HG02759 (cell line): ENCODE results near the gene CHST15.
"Not testable (repeated sequence)": the region's sequence is repeated elsewhere in the genome, so short reads cannot be mapped to it uniquely, and the experiment has no call there.

Experiments
- ATAC-seq: cut with Tn5 transposase; IDR thresholded peaks from one replicate; pipeline ENCODE4 v1.9.1; 2021; ENCODE audit warnings: mild to moderate bottlenecking, moderate library complexity; ENCODE audit not compliant: unreplicated experiment

CHST15 gene

DNA sequence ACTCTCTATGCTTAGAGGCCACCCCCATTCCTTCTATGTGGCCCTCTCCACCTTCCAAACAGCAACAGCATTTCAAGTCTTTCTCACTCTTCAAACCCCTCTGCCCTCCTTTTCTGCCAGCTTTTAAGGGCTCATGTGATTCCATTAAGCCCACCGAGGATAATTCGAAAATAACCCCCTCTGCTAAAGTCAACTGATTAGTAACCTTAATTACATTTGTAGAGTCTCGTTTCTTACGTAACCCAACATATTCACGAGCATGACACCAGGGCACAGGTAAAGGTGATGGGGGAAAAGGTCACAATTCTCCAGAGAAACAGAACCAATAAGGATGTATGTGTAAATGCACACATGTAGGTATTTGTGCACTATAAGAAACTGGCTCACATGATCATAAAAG lies 6.7 kb upstream of the CHST15 start:
- no peak for ATAC-seq

DNA sequence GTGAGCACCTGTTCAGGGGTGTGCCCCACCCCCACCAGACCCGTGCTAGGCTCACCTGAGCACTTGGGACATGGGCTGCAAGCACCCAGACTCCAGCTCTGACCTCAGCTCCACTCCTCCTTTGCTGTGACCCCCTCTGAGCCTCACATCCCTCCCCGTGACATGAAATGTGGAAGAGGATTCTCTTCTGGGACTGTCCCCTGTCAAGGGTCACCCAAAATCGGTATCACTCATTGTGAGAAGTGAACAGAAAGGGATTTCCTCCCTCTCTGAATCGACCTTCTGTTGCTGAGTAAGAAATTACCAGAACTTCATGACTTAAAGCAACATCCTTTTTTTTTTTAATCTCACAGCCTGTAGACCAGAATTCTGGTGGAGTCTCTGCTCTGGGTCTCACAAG lies 6.2 kb upstream of the CHST15 start:
- no peak for ATAC-seq

DNA sequence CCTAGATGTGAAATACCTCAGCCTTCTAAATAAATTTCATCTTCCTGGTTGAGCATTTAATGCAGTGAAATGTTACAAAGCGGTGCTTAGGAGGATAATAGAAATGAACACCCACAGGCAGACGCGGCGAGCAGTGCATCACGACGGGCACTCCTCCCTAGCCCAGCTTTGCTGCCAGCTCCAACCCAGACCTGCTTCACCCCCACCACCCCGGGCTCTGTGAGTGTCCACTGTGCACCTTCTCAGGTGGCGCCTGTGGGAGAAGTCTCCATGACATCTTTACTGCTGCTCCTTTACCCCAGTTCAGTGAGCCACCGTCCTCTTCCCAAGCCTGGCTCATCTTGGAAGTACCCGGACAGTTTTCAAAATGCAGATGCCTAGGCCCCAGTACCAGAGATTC lies 5.2 kb upstream of the CHST15 start:
- ATAC-seq = no peak

DNA sequence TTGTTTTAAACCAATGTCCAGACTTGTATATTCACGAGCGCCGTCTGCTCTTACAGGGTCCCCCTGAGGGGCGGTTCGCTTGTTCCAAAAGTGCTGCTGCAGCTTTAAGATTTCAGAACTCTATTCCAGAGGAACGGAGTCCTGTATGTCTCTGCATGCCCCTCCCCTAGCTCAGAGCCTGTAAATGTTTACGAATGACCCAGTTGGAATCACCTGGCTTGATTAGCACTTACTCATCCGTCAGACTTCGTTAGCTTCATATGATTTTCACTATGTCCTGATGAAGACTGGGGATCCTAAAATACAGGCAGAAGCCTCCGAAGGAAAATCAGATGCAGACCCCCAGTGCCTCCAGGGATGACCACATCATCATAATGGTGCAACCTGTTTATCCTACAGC lies 4.5 kb upstream of the CHST15 start:
- no peak for ATAC-seq

DNA sequence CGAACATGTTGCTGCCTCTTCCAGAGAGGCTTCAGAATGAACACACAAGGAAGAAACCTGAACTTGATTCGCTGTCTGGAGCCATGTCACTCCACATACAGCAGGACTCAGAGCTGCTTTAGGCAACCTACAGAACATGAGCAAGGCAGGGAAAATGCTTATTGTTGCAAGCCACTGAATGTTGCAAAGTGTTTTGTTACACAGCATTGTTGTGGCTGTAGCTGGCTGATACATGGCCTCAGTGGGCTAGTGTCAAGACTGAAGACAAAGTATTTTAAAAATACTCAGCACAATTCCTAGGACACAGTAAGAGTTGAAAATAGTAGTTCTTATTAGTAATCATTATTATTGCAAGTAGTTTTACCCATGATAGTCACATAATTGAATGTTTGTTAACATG lies 3.1 kb upstream of the CHST15 start:
- ATAC-seq = no peak

DNA sequence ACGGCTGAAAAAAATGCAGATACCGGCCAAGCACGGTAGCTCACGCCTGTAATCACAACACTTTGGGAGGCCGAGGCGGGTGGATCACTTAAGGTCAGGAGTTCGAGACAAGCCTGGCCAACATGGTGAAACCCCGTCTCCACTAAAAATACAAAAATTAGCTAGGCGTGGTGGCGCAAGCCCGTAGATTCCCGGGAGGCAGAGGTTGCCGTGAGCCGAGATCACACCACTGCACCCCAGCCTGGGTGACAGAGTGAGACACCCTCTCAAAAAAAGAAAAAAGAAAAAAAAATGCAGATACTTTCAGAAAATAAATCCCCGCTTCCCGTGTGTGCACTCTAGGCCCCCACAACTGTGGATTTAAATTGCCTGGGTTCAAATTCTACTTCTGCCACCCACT lies 2.4 kb upstream of the CHST15 start:
- not testable (repeated sequence) for ATAC-seq

DNA sequence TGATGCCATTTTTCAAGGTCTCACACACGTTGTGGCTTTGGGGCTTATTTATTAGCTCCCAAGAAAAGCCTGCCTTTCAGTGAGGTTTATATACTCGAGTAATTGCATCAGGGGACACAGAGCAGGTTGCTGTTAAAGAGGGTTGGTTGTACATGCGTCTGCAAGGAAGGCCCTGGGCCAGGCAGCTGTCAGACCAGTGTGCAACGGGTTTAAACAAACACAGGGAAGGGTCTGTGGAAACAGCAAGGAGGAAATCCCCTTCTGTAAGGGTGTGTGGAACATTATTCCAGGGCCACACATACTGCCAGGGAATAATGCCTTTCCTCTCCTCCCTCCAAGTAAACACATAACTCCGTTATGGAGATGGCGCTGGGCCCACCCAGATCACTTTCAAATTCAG lies 1.7 kb upstream of the CHST15 start:
- ATAC-seq = no peak

DNA sequence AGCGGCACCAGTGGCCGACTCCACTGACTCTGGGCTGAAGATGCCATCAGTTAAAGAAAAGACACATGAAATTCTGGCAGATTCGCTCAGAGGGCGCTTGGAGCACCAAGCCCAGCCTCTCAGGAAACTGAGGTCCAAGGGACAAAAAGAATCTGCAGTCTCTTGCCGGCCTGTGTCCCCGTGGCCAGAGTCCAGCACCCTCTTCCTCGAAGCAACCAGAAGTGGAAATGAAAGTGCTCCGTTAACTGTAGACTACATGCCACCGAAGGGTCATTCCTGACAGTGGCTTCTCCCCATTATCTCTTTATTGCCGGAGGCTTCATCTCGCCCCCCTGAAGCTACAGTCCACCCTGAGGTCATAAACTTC lies 1.0 kb upstream of the CHST15 start:
- no peak for ATAC-seq

DNA sequence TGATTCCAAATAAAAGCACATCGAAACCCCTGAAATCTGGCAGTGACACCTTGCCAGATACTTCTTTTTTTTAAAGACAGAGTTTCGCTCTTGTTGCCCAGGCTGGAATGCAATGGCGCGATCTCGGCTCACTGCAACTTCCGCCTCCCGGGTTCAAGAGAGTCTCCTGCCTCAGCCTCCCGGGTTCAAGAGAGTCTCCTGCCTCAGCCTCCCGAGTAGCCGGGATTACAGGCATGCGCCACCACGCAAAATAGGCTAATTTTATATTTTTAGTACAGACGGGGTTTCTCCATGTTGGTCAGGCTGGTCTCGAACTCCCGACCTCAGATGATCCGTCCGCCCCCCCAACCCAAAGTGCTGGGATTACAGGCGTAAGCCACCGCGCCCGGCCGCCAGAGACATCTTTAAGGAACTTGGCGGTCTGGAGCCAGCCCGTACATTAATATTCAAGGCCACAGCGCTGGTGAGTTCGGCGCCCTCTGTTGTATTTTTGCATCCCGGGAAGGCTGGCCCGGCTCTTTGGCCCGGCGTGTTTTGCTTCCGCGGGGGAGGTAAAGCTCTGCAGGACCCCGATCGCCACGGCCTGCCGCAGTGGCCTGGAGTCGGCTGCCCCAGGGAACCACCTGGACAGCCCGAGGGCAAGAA lies 498 bp upstream of the CHST15 start:
- ATAC-seq = not testable (repeated sequence)

DNA sequence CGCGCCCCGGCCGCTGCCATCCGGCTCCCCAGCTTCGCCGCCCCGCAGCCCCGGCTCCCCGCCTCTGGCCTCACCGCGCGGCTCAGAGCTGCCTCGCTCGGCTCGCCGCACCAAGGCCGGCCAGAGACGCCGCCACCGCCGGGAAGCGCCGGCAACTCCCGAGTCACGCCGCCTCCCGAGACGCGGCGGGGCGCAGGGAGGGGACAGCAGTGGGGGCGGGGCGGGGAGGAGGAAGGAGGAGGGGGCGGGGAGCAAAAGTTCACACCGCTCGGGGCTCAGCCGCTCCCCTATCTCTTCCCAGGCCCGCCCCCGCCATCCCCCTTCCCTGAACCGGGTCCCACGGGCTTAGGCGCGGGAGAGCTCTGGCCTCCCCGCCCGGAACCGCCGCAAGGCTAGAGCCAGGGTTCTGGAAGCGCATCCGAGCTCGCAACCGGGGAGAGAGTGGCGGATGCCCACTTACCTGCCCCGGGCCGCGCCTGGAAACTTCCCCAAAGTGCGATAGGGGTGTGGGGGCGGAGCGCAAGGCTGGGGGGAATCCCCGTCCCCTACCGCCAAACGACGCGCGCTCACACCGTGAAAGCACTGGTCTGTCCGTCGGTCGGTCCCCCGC lies 1.0 kb downstream of the CHST15 start:
- peak; percentile 57 for ATAC-seq

DNA sequence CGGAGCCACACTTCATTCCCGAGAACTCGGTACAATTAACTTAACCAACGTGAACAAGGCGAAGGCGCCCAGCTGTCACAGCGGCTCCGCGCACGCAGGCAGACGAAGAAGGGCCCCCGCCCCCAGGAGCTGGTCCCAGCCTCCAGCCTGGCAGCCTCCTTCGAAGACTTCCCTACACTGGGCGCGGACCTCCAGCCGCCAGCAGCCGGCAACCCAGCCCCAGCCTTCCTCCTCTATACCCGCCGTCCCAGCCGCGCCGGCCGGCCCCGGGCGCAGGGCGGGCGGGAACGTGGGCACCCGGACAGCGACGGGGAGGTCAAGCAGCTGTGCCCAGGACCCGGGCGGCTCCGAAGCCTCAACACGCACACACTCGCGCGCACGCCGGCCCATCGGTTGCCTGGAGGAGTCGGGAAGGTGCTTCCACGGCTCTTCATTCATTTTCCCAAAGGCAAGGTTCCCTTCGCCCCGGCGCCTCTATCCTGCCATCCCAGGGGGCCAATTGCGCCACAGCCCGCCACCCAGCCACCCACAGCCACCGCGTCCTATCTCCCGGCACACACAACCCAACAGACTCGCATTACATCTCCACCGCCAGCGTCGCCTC lies 1.6 kb downstream of the CHST15 start:
- ATAC-seq = no peak

DNA sequence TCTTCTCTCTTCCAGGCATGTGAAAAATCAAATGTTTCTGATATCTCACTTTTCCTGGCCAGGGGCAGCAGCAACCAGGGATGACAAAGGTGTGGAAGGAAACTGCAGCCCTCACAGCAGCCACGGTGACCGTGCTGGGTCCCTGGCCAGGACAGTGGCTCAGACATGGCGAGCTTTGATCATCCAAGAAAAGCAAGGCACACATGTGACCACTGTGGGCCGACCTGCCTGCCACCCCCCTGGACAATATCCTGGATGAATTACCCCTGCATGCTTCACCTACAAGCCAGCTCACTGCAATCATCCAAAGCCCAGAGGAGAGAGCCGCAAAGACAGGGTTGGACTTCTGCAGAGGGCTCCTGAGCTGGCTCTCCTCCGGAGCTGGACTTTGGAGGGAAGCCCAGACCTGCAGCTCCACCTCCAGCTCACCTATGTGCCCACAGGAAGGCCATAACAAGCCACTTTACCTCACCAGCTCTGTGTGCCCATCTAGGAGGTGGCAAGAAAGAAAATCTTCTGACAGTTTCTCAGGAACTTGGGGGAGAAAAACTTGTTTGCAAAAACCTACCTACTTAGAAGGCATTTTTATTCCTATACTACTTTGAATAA lies 2.7 kb downstream of the CHST15 start:
- ATAC-seq = no peak

DNA sequence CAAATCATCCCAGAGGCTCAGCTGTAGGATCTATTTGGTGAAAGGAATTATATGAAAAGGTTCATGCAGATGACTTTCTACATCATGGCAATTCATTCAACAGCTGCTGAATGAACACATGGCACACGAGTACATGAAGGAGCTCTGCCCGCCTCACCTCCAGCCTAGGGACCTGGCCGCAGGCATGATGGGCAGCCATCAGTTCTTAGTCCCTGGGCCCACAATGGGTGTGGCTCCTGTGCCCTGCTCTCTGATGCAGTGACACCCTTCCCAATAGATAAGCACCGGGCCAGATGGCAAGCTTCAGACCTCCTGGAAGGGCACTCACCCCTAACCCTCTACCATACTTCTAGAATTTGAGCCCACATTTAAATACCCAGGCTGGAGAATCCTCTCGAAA lies 3.5 kb downstream of the CHST15 start:
- ATAC-seq = no peak

DNA sequence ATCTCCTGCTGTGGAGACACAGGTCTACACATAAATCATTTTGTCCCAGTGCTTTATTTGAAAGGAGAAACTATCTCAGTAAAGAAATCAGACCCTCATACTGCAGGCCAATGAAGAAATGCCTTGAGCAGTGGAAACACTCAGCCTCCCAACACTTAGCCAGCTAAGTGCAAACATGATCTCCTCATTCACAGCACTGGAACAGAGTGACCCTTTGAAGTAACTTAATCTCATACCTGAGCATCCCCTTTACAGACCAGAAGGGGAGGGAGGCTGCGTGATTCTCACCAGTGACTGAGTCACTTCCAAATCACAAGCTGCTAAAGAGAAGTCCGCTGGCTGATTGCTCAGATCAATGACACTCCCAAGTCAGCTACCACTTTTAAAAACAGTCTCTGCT lies 4.5 kb downstream of the CHST15 start:
- ATAC-seq = no peak

DNA sequence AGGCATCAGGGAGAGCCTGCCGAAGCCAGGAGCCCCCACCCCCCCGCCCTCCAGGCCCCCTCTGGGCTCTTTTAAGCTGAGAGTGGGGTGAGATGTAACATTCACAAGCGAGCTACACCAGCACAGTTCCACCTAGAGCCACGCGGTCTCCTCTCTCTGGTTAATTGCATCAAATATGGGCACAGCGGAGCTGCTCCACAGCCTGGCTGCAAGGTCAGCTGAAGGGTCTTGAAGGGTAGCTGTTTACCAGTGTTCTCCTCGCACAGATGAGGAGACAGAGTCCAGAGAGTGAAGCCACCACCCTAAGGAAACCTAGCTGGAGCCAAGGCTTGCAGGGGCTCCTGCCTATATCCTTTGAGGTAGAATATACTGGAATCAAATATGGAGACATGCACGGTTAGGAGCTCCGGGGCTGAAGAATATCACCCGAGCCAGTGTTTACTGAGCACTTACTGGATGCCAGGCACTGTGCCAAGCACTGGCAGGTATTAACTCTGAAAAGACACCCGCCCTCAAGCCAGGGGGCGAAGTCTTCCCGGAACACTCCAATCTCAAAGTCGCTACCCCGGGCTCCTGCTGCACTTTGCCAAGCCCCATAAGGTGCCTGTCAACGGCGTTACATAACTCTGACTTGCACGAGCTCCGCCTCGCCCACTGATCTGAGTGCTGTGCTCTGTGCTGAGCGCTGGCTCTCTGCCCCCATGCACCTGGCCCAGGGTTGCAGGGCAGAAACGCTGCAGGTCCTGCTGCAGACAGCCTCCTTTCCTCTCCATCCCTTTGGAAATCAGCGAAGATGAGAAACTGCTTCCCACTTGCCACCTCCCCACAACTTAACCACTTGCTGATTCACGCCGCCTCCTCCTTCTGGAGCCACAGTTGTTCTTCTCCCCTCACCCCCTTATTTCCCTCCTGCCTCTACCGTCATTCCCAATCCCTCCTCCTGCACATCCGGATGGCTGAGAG lies 5.4 kb downstream of the CHST15 start:
- ATAC-seq = no peak

DNA sequence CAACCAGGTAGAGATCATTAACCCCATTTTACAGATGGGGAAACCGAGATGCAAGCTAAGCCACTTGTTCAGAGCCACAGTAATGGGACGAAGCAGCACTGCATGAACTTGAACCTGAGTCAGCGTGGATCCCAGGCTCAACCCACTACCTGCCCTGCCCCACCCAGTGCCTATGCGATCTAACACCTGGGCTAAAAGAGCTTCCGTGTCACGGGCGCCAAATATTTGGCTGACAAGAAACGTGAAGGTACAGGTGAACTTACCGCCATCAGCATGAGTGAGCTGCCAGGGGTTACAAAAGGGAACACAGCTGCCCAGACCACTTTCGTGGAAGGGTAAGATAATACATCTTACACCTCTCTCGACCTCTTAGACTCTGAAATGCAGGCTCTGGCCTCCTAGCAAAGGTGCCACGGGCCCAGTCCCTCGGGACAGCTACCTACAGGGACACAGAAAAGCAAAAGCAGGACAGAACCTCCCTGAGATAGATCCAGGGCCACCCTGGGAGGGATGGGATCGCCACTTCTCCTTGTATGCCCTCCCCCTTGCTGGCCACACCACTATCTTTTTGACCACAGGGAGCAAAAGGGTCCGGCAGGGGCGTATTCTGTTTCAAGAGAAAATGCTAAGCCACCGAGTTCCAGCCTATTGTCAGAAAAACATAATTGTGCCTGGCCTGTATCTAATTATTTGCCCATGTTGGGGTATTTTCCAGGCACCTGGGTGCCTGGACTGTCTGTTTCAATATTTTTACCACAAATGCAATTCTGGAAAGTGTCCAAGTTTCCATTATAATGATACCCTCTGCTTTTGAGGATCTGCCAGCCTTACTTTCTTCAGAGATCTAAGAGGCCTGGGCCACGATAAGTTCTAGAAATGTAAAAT lies 6.4 kb downstream of the CHST15 start:
- no peak for ATAC-seq

DNA sequence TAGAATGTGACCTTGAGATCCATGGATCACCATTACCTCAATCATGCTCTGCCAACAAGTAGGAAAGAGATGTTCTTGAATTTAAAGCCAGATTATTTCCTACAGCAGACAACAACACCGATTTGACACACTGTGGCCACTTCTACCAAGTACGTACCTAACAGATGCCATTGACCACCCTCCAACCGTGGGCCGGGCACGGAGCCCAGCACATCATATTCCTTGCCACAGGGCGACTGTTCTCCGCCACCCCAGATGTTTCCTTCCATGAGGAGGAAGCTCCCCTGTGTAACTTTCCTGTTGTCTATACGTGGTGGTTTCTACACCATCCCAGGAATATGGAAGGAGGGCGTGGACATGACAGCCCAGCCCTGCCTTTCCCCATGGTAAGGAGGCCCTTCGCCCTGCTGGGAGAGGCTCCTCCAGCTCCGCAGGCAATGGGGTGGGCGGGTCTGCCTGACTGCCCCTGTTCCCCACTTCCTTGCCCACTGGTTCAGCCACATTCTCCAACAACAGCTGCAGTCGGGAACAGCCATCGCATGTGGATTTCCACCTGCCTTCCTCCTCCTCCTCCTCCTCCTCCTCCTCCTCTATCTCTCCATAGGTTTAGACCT lies 7.2 kb downstream of the CHST15 start:
- ATAC-seq = no peak

DNA sequence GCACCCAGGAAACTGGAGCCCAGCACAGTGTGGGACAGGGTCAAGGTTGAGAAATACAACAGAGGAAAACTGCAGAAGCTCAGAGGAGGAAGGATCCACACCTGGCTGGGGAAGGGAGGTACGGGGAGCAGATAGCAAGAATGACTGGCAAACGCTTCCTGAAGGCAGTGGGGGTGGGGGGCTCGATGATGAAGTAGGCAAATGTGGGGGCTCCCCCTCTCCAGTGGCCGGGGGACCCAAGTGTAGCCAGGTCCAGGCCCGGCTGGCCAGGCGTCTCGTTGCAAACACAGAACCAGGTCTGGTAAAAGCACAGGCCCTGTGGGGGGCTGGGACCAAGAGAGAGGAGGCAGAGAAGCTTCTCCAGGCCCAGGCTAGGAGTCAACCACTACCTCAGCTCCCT lies 7.7 kb downstream of the CHST15 start:
- ATAC-seq = no peak

DNA sequence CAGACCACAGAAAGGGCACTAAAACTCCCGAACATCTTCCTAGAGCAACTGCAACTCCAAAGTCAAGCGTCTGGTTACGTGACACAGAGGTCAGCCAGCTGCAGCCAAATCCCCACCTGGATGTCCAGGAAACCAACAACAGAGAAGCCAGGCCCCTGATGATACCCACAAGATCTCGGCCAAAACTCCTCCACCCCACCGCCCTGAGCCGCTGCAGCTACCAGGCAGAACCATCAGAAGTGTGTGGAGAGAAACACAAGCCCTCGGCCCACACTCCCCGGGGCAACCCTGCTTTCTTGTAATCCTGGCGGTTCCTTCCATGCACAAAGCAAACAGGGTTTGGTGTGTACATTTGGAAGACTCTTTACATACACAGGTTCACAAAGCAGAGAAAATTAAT lies 8.7 kb downstream of the CHST15 start:
- no peak for ATAC-seq
